Measurements from ENCODE around the gene UPK3BL1.
"Not testable (repeated sequence)": the region's sequence is repeated elsewhere in the genome, so short reads cannot be mapped to it uniquely, and the experiment has no call there.

GRCh38 chr7:102614346-102614697 is 28.3 kb downstream of the UPK3BL1 start:
- not testable (repeated sequence) for TF ChIP-seq EZH2phosphoT487, CTCF (IDR thresholded peaks at IDR 0.05; ENCODE audit: low read length)
